H9 (cell line): ENCODE results near the gene RPL19. TPM values are rescaled to one million over a fixed set of nuclear protein-coding genes. Genes with fewer than 3 reads are reported as not detected.

Experiments used
- DNase-seq: peaks from one replicate; pipeline ENCODE4 v3.0.0-alpha.2; 2017
- H2AFZ ChIP-seq: one replicate; pipeline ENCODE4 v1.6.1; 2013; ENCODE audit warnings: mild to moderate bottlenecking, low read length, control low read depth, moderate library complexity
- H2AK5ac ChIP-seq: 2 replicates; pipeline ENCODE4 v1.6.1; 2013; ENCODE audit warnings: low read length, control low read depth, mixed read lengths; ENCODE audit not compliant: insufficient read length
- H2BK120ac ChIP-seq: one replicate; pipeline ENCODE4 v1.6.1; 2013; ENCODE audit warnings: low read depth, mild to moderate bottlenecking, low read length, control low read depth, inconsistent platforms; ENCODE audit not compliant: poor library complexity, severe bottlenecking
- H2BK12ac ChIP-seq: 2 replicates; pipeline ENCODE4 v1.6.1; 2013; ENCODE audit warnings: low read length, control low read depth, mixed read lengths, low read depth; ENCODE audit not compliant: insufficient read length
- H2BK15ac ChIP-seq: 2 replicates; pipeline ENCODE4 v1.6.1; 2013; ENCODE audit warnings: low read depth, low read length, control low read depth
- H2BK20ac ChIP-seq: one replicate; pipeline ENCODE4 v1.6.1; 2013; ENCODE audit warnings: low read depth, mild to moderate bottlenecking, low read length, control low read depth, inconsistent platforms; ENCODE audit not compliant: poor library complexity, severe bottlenecking
- H2BK5ac ChIP-seq: 2 replicates; pipeline ENCODE4 v1.6.1; 2013; ENCODE audit warnings: low read length, control low read depth, mixed read lengths; ENCODE audit not compliant: insufficient read length
- H3K14ac ChIP-seq: 2 replicates; pipeline ENCODE4 v1.6.1; 2013; ENCODE audit warnings: low read length, control low read depth; ENCODE audit not compliant: insufficient read depth
- H3K18ac ChIP-seq: 2 replicates; pipeline ENCODE4 v1.6.1; 2013; ENCODE audit warnings: low read depth, mild to moderate bottlenecking, mixed read lengths, low read length, control low read depth; ENCODE audit not compliant: insufficient read length
- H3K23ac ChIP-seq: 2 replicates; pipeline ENCODE4 v1.6.1; 2013; ENCODE audit warnings: low read length, control low read depth, mixed read lengths, low read depth; ENCODE audit not compliant: insufficient read length
- H3K23me2 ChIP-seq: 2 replicates; pipeline ENCODE4 v1.6.1; 2013; ENCODE audit warnings: low read depth, mild to moderate bottlenecking, mixed read lengths, low read length, control low read depth; ENCODE audit not compliant: insufficient read length, poor library complexity, severe bottlenecking
- H3K27ac ChIP-seq: 2 replicates; pipeline ENCODE4 v1.5.1; 2013; ENCODE audit warnings: low read length, control low read depth, mixed read lengths, low read depth; ENCODE audit not compliant: insufficient read length
- H3K27me3 ChIP-seq: 2 replicates; pipeline ENCODE4 v1.6.1; 2013; ENCODE audit warnings: low read length, control low read depth, inconsistent platforms; ENCODE audit not compliant: insufficient read depth
- H3K4ac ChIP-seq: 2 replicates; pipeline ENCODE4 v1.6.1; 2013; ENCODE audit warnings: low read depth, mild to moderate bottlenecking, control low read depth, inconsistent platforms, low read length, moderate library complexity
- H3K4me1 ChIP-seq: 2 replicates; pipeline ENCODE4 v1.6.1; 2013; ENCODE audit warnings: low read length, control low read depth, inconsistent platforms; ENCODE audit not compliant: insufficient read depth
- H3K4me2 ChIP-seq: 2 replicates; pipeline ENCODE4 v1.6.1; 2013; ENCODE audit warnings: low read length, control low read depth, mixed read lengths; ENCODE audit not compliant: insufficient read length, insufficient read depth
- H3K56ac ChIP-seq: 2 replicates; pipeline ENCODE4 v1.6.1; 2013; ENCODE audit warnings: low read depth, mild to moderate bottlenecking, mixed read lengths, low read length, control low read depth; ENCODE audit not compliant: insufficient read length
- H3K79me1 ChIP-seq: 2 replicates; pipeline ENCODE4 v1.6.1; 2013; ENCODE audit warnings: low read depth, mild to moderate bottlenecking, moderate library complexity, low read length, control low read depth, inconsistent platforms; ENCODE audit not compliant: insufficient read depth, poor library complexity, severe bottlenecking
- H3K79me2 ChIP-seq: 2 replicates; pipeline ENCODE4 v1.6.1; 2013; ENCODE audit warnings: low read length, control low read depth, inconsistent platforms; ENCODE audit not compliant: insufficient read depth
- H3K9ac ChIP-seq: 2 replicates; pipeline ENCODE4 v1.6.1; 2013; ENCODE audit warnings: low read length, control low read depth, mixed read lengths; ENCODE audit not compliant: insufficient read length; ENCODE audit errors: extremely low read depth
- H3K9me3 ChIP-seq: one replicate; pipeline ENCODE4 v1.6.1; 2013; ENCODE audit warnings: low read depth, low read length, inconsistent platforms; ENCODE audit not compliant: control insufficient read depth
- H3T11ph ChIP-seq: one replicate; pipeline ENCODE4 v1.6.1; 2013; ENCODE audit warnings: mild to moderate bottlenecking, low read length, control low read depth, inconsistent platforms
- H4K20me1 ChIP-seq: one replicate; pipeline ENCODE4 v1.6.1; 2013; ENCODE audit not compliant: control insufficient read depth, insufficient read length, insufficient read depth
- H4K5ac ChIP-seq: 2 replicates; pipeline ENCODE4 v1.6.1; 2013; ENCODE audit warnings: low read depth, mild to moderate bottlenecking, mixed read lengths, low read length, control low read depth; ENCODE audit not compliant: insufficient read length
- H4K8ac ChIP-seq: replicated peaks from 2 replicates; pipeline ENCODE4 v1.6.1; 2013; ENCODE audit warnings: low read length, control low read depth, mixed read lengths, low read depth; ENCODE audit not compliant: insufficient read length
- H4K91ac ChIP-seq: 2 replicates; pipeline ENCODE4 v1.6.1; 2013; ENCODE audit warnings: low read depth, mild to moderate bottlenecking, moderate library complexity, mixed read lengths, low read length, control low read depth; ENCODE audit not compliant: insufficient read length
- H3K27ac Mint-ChIP-seq, 3 experiments: 2 replicates in 2 of 3; 3 replicates in 1 of 3; pipeline ENCODE4 v1.8.0; 2020 to 2021; ENCODE audit warnings: mixed read lengths in 3 of 3, mild to moderate bottlenecking in 1 of 3, moderate library complexity in 1 of 3
- H3K27me3 Mint-ChIP-seq: 2 replicates; pipeline ENCODE4 v1.8.0; 2021; ENCODE audit warnings: low read depth, mild to moderate bottlenecking, moderate library complexity, mixed read lengths
- H3K36me3 Mint-ChIP-seq, 3 experiments: 2 replicates in 2 of 3; 3 replicates in 1 of 3; pipeline ENCODE4 v1.8.0; 2020 to 2021; ENCODE audit warnings: low read depth in 3 of 3, mixed read lengths in 3 of 3; ENCODE audit not compliant: insufficient read depth in 1 of 3
- H3K4me1 Mint-ChIP-seq, 2 experiments: 2 replicates each; pipeline ENCODE4 v1.8.0; 2020; ENCODE audit warnings: mixed read lengths in 2 of 2
- H3K4me3 Mint-ChIP-seq, 2 experiments: 2 replicates in 1 of 2; 3 replicates in 1 of 2; pipeline ENCODE4 v1.8.0; 2020 to 2021; ENCODE audit warnings: mild to moderate bottlenecking in 2 of 2, mixed read lengths in 2 of 2, moderate library complexity in 1 of 2
- H3K9me3 Mint-ChIP-seq, 2 experiments: 2 replicates in 1 of 2; 3 replicates in 1 of 2; pipeline ENCODE4 v1.8.0; 2020; ENCODE audit warnings: mild to moderate bottlenecking in 2 of 2, mixed read lengths in 2 of 2, moderate library complexity in 1 of 2
- WGBS: extraction: QIAGEN DNeasy Blood & Tissue Kit; methylation state at CpG from one replicate; pipeline ENCODE4 v1.1.7; 2013; ENCODE audit warnings: missing lambda C conversion rate, low lambda C conversion rate, mixed read lengths; ENCODE audit not compliant: insufficient read length; ENCODE audit errors: extremely low coverage; 5-methylcytosine and 5-hydroxymethylcytosine counted together
- total RNA-seq: library from RNA; stranded (reverse); gene quantifications from 2 replicates; pipeline ENCODE4 v1.2.1, GENCODE V29; 2021
- TF ChIP-seq, protein P1 (sequence below): fragments of 200-600 bp; sonication (generic); conservative IDR thresholded peaks from 3 replicates; pipeline ENCODE4 v1.8.0; 2021; ENCODE audit warnings: antibody characterized with exemption, mild to moderate bottlenecking

The RPL19 gene
- total RNA-seq, 1 experiment from 2014 or later = 2,038 TPM

DNA sequence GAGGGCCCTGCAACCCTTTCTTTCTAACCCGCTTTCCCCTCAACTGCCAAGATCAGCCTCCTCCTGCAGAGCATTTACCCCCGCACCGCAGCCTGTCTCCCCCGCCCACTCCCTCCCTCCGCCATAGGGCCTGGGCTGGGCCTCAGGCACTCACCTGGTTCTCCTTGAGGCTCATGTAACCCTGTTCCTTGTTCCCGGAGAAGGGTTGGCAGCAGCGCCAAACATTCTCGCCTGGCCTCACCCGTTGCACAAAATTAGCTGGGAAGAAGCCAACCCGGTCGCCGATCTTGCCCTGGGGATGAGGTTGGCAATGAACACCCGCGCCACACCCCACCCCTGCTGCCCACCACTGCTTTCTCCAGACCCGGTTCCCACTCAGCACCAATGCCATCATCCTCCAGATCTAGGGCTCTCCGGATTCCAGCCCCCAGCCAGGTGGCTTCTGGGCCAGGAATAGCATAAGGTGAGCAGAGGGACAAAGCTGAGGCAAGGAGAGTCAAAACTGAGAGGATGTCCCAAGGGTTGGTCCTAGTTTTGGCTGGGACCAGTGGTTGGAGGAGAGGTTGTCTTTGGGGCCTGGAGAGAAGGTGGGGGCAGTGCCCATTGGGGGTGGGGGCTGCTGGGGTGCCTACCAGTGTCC is 12.9 kb downstream of the RPL19 start:
- no peak overlapping the region for H2BK15ac ChIP-seq
- peaks cover 6% of the 10 kb centered on the region for H3K23me2 ChIP-seq
- Mint-ChIP-seq H3K27me3 (peaks cover 45% of the 10 kb centered on the region), H3K36me3 (no peaks in the 10 kb centered on the region; a peak in 2 of 7 replicates), H3K9me3 (no peaks in the 10 kb centered on the region), H3K4me3 (no peak overlapping the region), H3K27ac (peak overlapping the region in 1 of 3 experiments; percentile 31; a peak in 1 of 7 replicates), H3K4me1 (peaks cover 17 to 46% of the 10 kb centered on the region in 2 experiments)
- H4K5ac ChIP-seq = no peak overlapping the region
- no peak overlapping the region for H3K18ac ChIP-seq
- H3K14ac ChIP-seq = no peak overlapping the region
- no peak overlapping the region for H4K91ac ChIP-seq
- H3K79me1 ChIP-seq = no peaks in the 10 kb centered on the region
- TF ChIP-seq, protein P1, sequence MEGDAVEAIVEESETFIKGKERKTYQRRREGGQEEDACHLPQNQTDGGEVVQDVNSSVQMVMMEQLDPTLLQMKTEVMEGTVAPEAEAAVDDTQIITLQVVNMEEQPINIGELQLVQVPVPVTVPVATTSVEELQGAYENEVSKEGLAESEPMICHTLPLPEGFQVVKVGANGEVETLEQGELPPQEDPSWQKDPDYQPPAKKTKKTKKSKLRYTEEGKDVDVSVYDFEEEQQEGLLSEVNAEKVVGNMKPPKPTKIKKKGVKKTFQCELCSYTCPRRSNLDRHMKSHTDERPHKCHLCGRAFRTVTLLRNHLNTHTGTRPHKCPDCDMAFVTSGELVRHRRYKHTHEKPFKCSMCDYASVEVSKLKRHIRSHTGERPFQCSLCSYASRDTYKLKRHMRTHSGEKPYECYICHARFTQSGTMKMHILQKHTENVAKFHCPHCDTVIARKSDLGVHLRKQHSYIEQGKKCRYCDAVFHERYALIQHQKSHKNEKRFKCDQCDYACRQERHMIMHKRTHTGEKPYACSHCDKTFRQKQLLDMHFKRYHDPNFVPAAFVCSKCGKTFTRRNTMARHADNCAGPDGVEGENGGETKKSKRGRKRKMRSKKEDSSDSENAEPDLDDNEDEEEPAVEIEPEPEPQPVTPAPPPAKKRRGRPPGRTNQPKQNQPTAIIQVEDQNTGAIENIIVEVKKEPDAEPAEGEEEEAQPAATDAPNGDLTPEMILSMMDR = no peak
- no peak overlapping the region for H3K4ac ChIP-seq
- H4K20me1 ChIP-seq = no peaks in the 10 kb centered on the region
- no peak overlapping the region for H3K23ac ChIP-seq
- peak; percentile 60 for DNase-seq
- no peak overlapping the region for H2BK5ac ChIP-seq
- H2BK120ac ChIP-seq = no peak overlapping the region
- H3T11ph ChIP-seq = no peak overlapping the region
- H4K8ac ChIP-seq = no peak overlapping the region
- H3K9ac ChIP-seq = no peak overlapping the region
- no peaks in the 10 kb centered on the region for H3K9me3 ChIP-seq
- no peaks in the 10 kb centered on the region for H3K79me2 ChIP-seq
- no peaks in the 10 kb centered on the region; the same call in 1 of the 2 replicates for H3K4me1 ChIP-seq
- H2BK20ac ChIP-seq = no peak overlapping the region
- no peak overlapping the region for H2BK12ac ChIP-seq
- H3K4me2 ChIP-seq = no peak overlapping the region
- no peak overlapping the region for H2AFZ ChIP-seq
- no CpG with 5 or more reads among the region's 16 CpGs for WGBS
- H3K56ac ChIP-seq = no peak overlapping the region
- H2AK5ac ChIP-seq = no peak overlapping the region
- no peak overlapping the region for H3K27ac ChIP-seq
- H3K27me3 ChIP-seq = no peaks in the 10 kb centered on the region; the same call in 1 of the 2 replicates
